Neural progenitor cell (in vitro differentiated cells): ENCODE data around the gene RIC3. TPM values are rescaled to one million over a fixed set of nuclear protein-coding genes. Genes with fewer than 3 reads are reported as not detected.
"Not testable (repeated sequence)": the region's sequence is repeated elsewhere in the genome, so short reads cannot be mapped to it uniquely, and the experiment has no call there.

Experiments used
- DNase-seq: peaks from one replicate; pipeline ENCODE4 v3.0.0-alpha.2; 2016; ENCODE audit warnings: low spot score
- H2AFZ ChIP-seq: fragments of 200-600 bp; sonication (generic); replicated peaks from 2 replicates; pipeline ENCODE4 v1.6.1; 2016; ENCODE audit warnings: antibody characterized with exemption
- H3F3A ChIP-seq: fragments of 200-600 bp; sonication (generic); 2 replicates; pipeline ENCODE4 v1.6.1; 2016; ENCODE audit warnings: antibody characterized with exemption, low read depth
- H3K27ac ChIP-seq: fragments of 200-600 bp; sonication (generic); 2 replicates; pipeline ENCODE4 v1.5.1; 2016; ENCODE audit warnings: mild to moderate bottlenecking
- H3K27me3 ChIP-seq: fragments of 200-600 bp; sonication (generic); 2 replicates; pipeline ENCODE4 v1.6.1; 2016; ENCODE audit warnings: mild to moderate bottlenecking, moderate library complexity
- H3K36me3 ChIP-seq: fragments of 200-600 bp; sonication (generic); 2 replicates; pipeline ENCODE4 v1.5.1; 2016
- H3K4me1 ChIP-seq: fragments of 200-600 bp; sonication (generic); 2 replicates; pipeline ENCODE4 v1.6.1; 2016; ENCODE audit warnings: mixed run types
- H3K4me2 ChIP-seq: fragments of 200-600 bp; sonication (generic); 2 replicates; pipeline ENCODE4 v1.6.1; 2016
- H3K4me3 ChIP-seq: fragments of 200-600 bp; sonication (generic); 2 replicates; pipeline ENCODE4 v1.5.1; 2016
- H3K79me2 ChIP-seq: fragments of 200-600 bp; sonication (generic); 2 replicates; pipeline ENCODE4 v1.6.1; 2016; ENCODE audit warnings: low read depth
- H3K9ac ChIP-seq: fragments of 200-600 bp; sonication (generic); 2 replicates; pipeline ENCODE4 v1.6.1; 2016
- H3K9me3 ChIP-seq: fragments of 200-600 bp; sonication (generic); 2 replicates; pipeline ENCODE4 v1.5.1; 2016; ENCODE audit warnings: low read depth
- H4K20me1 ChIP-seq: fragments of 200-600 bp; sonication (generic); 2 replicates; pipeline ENCODE4 v1.6.1; 2016; ENCODE audit warnings: low read depth
- H3K27ac Mint-ChIP-seq: 3 replicates; pipeline ENCODE4 v1.8.0; 2021; ENCODE audit warnings: mixed read lengths
- H3K27me3 Mint-ChIP-seq: 2 replicates; pipeline ENCODE4 v1.8.0; 2022; ENCODE audit warnings: low read depth, mild to moderate bottlenecking, inconsistent platforms, moderate library complexity, mixed read lengths; ENCODE audit not compliant: insufficient read depth
- H3K36me3 Mint-ChIP-seq: 3 replicates; pipeline ENCODE4 v1.8.0; 2021; ENCODE audit warnings: mixed read lengths
- H3K4me1 Mint-ChIP-seq: 3 replicates; pipeline ENCODE4 v1.8.0; 2021; ENCODE audit warnings: mixed read lengths
- H3K4me3 Mint-ChIP-seq: 3 replicates; pipeline ENCODE4 v1.8.0; 2021; ENCODE audit warnings: mild to moderate bottlenecking, moderate library complexity, mixed read lengths
- H3K9me3 Mint-ChIP-seq: 3 replicates; pipeline ENCODE4 v1.8.0; 2020; ENCODE audit warnings: mixed read lengths
- CTCF ChIP-seq: fragments of 200-600 bp; sonication (generic); IDR thresholded peaks from 2 replicates; pipeline ENCODE4 v1.5.1; 2017; ENCODE audit warnings: antibody characterized with exemption, mild to moderate bottlenecking
- EZH2 ChIP-seq: fragments of 200-600 bp; sonication (generic); IDR thresholded peaks from 2 replicates; pipeline ENCODE4 v1.6.1; 2017; ENCODE audit warnings: antibody characterized with exemption, mild to moderate bottlenecking, moderate library complexity
- EZH2phosphoT487 ChIP-seq: fragments of 200-600 bp; sonication (generic); IDR thresholded peaks from 2 replicates; pipeline ENCODE4 v1.6.1; 2017; ENCODE audit warnings: antibody characterized with exemption
- total RNA-seq: library from RNA; depleted of rRNA; stranded (reverse); fragments of >200 nt; gene quantifications from 2 replicates; pipeline ENCODE4 v1.2.3, GENCODE V29; 2015; ENCODE audit warnings: low replicate concordance

RIC3 gene
- total RNA-seq, 1 donor from 2014 or later, result 33.7 TPM

GRCh38 chr11:8177136-8177535 is 8.3 kb upstream of the RIC3 start:
- H2AFZ ChIP-seq, result peak overlapping the region; percentile 38
- H3K27me3 ChIP-seq, result no peaks in the 10 kb centered on the region
- no peaks in the 10 kb centered on the region for H3K36me3 Mint-ChIP-seq
- DNase-seq, result no peak
- H3F3A ChIP-seq, result peaks cover 16% of the 10 kb centered on the region
- no peaks in the 10 kb centered on the region for H3K36me3 ChIP-seq
- H3K9me3 Mint-ChIP-seq, result no peaks in the 10 kb centered on the region
- H3K27ac Mint-ChIP-seq, result no peak overlapping the region
- no peaks in the 10 kb centered on the region for H3K4me1 Mint-ChIP-seq
- H3K4me3 Mint-ChIP-seq, result no peak overlapping the region
- H4K20me1 ChIP-seq, result no peaks in the 10 kb centered on the region
- no peak overlapping the region for H3K4me2 ChIP-seq
- H3K27ac ChIP-seq, result no peak overlapping the region
- no peak overlapping the region for H3K9ac ChIP-seq
- no peak for TF ChIP-seq EZH2phosphoT487
- no peak for TF ChIP-seq EZH2
- TF ChIP-seq CTCF, result no peak
- H3K4me1 ChIP-seq, result peaks cover 16% of the 10 kb centered on the region
- H3K9me3 ChIP-seq, result no peaks in the 10 kb centered on the region
- H3K79me2 ChIP-seq, result no peaks in the 10 kb centered on the region
- H3K4me3 ChIP-seq, result no peak overlapping the region
- peaks cover 3% of the 10 kb centered on the region for H3K27me3 Mint-ChIP-seq

GRCh38 chr11:8167796-8168195 is 1.0 kb downstream of the RIC3 start:
- H3K36me3 Mint-ChIP-seq, result no peaks in the 10 kb centered on the region
- Histone ChIP-seq H3K4me3 (peak overlapping the region; percentile 67), H3K36me3 (no peaks in the 10 kb centered on the region), H3K27ac (no peak overlapping the region), H3F3A (peaks cover 29% of the 10 kb centered on the region), H3K9me3 (no peaks in the 10 kb centered on the region), H3K9ac (no peak overlapping the region), H3K4me1 (peaks cover 20% of the 10 kb centered on the region), H3K4me2 (peak overlapping the region; percentile 94), H3K79me2 (peaks cover 51% of the 10 kb centered on the region), H2AFZ (no peak overlapping the region), H4K20me1 (peaks cover 32% of the 10 kb centered on the region), H3K27me3 (peaks cover 3% of the 10 kb centered on the region)
- DNase-seq, result peak; percentile 46
- H3K4me3 Mint-ChIP-seq, result peak overlapping the region; percentile 90
- H3K4me1 Mint-ChIP-seq, result peaks cover 18% of the 10 kb centered on the region
- no peaks in the 10 kb centered on the region for H3K27me3 Mint-ChIP-seq
- H3K9me3 Mint-ChIP-seq, result no peaks in the 10 kb centered on the region
- no peak overlapping the region for H3K27ac Mint-ChIP-seq
- TF ChIP-seq CTCF (no peak), EZH2 (no peak), EZH2phosphoT487 (no peak)

GRCh38 chr11:8164746-8165145 is 4.1 kb downstream of the RIC3 start:
- H3K36me3 Mint-ChIP-seq, result no peaks in the 10 kb centered on the region
- peaks cover 25% of the 10 kb centered on the region for H3F3A ChIP-seq
- no peaks in the 10 kb centered on the region for H3K36me3 ChIP-seq
- no peak overlapping the region for H3K4me3 Mint-ChIP-seq
- H3K27ac ChIP-seq, result no peak overlapping the region
- H3K9me3 ChIP-seq, result no peaks in the 10 kb centered on the region
- no peak for DNase-seq
- H3K9ac ChIP-seq, result no peak overlapping the region
- H3K4me1 ChIP-seq, result peaks cover 16% of the 10 kb centered on the region
- no peak overlapping the region for H3K27ac Mint-ChIP-seq
- H3K79me2 ChIP-seq, result peaks cover 53% of the 10 kb centered on the region
- H3K4me3 ChIP-seq, result no peak overlapping the region
- H4K20me1 ChIP-seq, result peaks cover 36% of the 10 kb centered on the region
- no peak overlapping the region for H3K4me2 ChIP-seq
- H3K4me1 Mint-ChIP-seq, result peaks cover 17% of the 10 kb centered on the region
- no peaks in the 10 kb centered on the region for H3K27me3 Mint-ChIP-seq
- peaks cover 1% of the 10 kb centered on the region for H3K27me3 ChIP-seq
- H2AFZ ChIP-seq, result no peak overlapping the region
- H3K9me3 Mint-ChIP-seq, result no peaks in the 10 kb centered on the region
- TF ChIP-seq EZH2phosphoT487 (no peak), CTCF (no peak), EZH2 (no peak)

GRCh38 chr11:8161627-8162304 is 7.1 kb downstream of the RIC3 start:
- not testable (repeated sequence) for H3K9ac ChIP-seq, DNase-seq, H2AFZ ChIP-seq, H3K9me3 ChIP-seq, H3K4me1 Mint-ChIP-seq, H3K27me3 ChIP-seq, H3K27ac Mint-ChIP-seq, H3K4me3 Mint-ChIP-seq, H3K27ac ChIP-seq, H3K27me3 Mint-ChIP-seq, H3K36me3 ChIP-seq, H3K4me2 ChIP-seq, H3K4me1 ChIP-seq, H3F3A ChIP-seq, H3K36me3 Mint-ChIP-seq, H3K4me3 ChIP-seq, H3K9me3 Mint-ChIP-seq
- Histone ChIP-seq H3K79me2 (peaks cover 41% of the 10 kb centered on the region), H4K20me1 (peaks cover 23% of the 10 kb centered on the region)
